ENCODE results near the gene MED27. TPM values are rescaled to one million over a fixed set of nuclear protein-coding genes. Genes with fewer than 3 reads are reported as not detected.

MED27 gene
- total and polyA plus RNA-seq, 2 of the 4 experiments (the other 2 are of a cell fraction), result 50.2 to 63.4 TPM

DNA sequence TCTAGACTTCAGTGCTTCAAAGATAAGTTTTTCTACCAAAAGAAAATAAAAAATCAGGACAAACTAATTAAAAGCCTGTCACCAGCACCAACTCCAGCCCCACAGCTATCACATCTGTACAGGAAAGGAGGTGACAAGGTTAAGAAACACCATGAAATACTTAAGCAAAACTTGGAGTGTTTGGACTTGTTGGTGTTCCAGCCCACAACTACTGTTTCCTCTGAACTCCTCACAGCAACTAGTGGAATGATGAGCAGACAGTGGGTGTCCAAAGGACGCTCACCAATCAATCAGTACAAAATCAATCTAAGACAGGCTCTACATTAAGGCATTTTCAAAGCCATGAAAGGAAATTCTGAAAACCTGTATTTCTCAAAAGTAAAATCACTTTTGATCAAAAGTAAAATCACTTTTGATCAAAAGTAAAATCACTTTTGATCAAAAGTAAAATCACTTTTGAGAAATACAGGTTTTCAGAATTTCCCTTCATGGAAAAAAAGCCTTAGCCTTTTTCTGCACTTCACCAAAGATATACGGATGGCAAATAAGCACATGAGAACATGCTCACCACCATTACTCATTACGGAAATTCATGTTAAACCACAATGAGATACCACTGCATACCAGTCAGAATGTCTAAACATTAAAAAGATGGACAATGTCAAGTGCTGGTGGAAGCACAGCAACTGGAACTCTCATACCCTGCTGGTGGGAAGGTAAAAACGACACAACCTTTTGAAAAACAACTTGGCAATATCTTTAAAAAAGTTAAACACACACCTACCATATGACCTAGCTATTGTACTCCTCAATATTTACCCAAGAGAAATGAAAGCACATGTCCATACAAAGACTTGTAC is 79.7 kb downstream of the MED27 start:
- peak overlapping the region; percentile 71 for H3K23ac ChIP-seq (ENCODE audit: low read depth, low read length)
- peak overlapping the region; percentile 93; the same call in 1 of the 2 replicates for H3K18ac ChIP-seq (ENCODE audit: low read depth, low read length)
- peak overlapping the region in 1 of 2 experiments; percentile 94; a peak in 2 of 4 replicates for H4K8ac ChIP-seq (ENCODE audit: low read depth in 2 of 2, low read length in 2 of 2)
- ATAC-seq (ENCODE audit: low read depth), result peak; percentile 72
- H3K27me3 ChIP-seq (ENCODE audit: control insufficient read depth, insufficient read depth, low read length), result no peaks in the 10 kb centered on the region
- H2AK5ac ChIP-seq (ENCODE audit: low read depth, low read length), result peak overlapping the region; percentile 91
- no TSS peak for BruUV-seq (replicated peaks)
- peaks cover 49 to 74% of the 10 kb centered on the region in 2 experiments for H3K79me1 ChIP-seq (ENCODE audit: low read depth in 1 of 2, low read length in 2 of 2)
- H3K27ac ChIP-seq (ENCODE audit: insufficient read depth, low read length), result 0 out of 2 replicates have a peak overlapping the region, but pooled peaks have one; percentile 32
- H2AFZ ChIP-seq (replicated peaks; ENCODE audit: low read length, poor library complexity), result no peak overlapping the region
- no CpG with 5 or more reads among the region's 4 CpGs for WGBS, 2 experiments (ENCODE audit: extremely low coverage in 2 of 2, insufficient read length in 1 of 2)
- peak overlapping the region; percentile 91 for H4K91ac ChIP-seq (ENCODE audit: insufficient read depth, low read depth, low read length)
- no peak overlapping the region for H3K4me3 ChIP-seq (ENCODE audit: insufficient read depth, low read depth, low read length)
- H3K9me3 ChIP-seq (ENCODE audit: control insufficient read depth, insufficient read depth, low read length), result peaks cover 7% of the 10 kb centered on the region
- H2AK9ac ChIP-seq (replicated peaks; ENCODE audit: low read depth, low read length, poor library complexity), result peak overlapping the region; percentile 70
- H3K4ac ChIP-seq (ENCODE audit: low read depth, low read length), result peak overlapping the region; percentile 94
- peak overlapping the region; percentile 99 for H2BK20ac ChIP-seq (ENCODE audit: low read depth, low read length)
- H2BK120ac ChIP-seq (ENCODE audit: low read depth, low read length), result peak overlapping the region; percentile 98
- peaks cover 4% of the 10 kb centered on the region; the same call in 1 of the 2 replicates for H3K36me3 ChIP-seq (ENCODE audit: control insufficient read depth, insufficient read depth, low read length)
- dilution Hi-C loops (cut with HindIII; ENCODE audit: low sequenced_read_pairs, unreplicated experiment), result no loop called here
- intact Hi-C loops (cut with micrococcal nuclease), result no loop called here
- peak overlapping the region; percentile 69; the same call in 1 of the 2 replicates for H3K4me2 ChIP-seq (ENCODE audit: low read depth, low read length)
- H3K4me1 ChIP-seq (ENCODE audit: control insufficient read depth, insufficient read depth, low read length), result peaks cover 11% of the 10 kb centered on the region
- H2BK15ac ChIP-seq (ENCODE audit: low read depth, low read length), result peak overlapping the region; percentile 97; the same call in 2 of the 3 replicates
- H3K9ac ChIP-seq (ENCODE audit: low read depth, low read length), result no peak overlapping the region
- ChIA-PET POLR2A (ENCODE audit: unreplicated experiment) (no interaction called here), CTCF (interaction anchor here (0.6 kb wide), 1 partner anchor 1816 kb away, joined by 4 read pairs; no protein-coding TSS in a partner anchor)
- H3K56ac ChIP-seq (ENCODE audit: extremely low read depth, insufficient read depth, low read length), result 0 out of 2 replicates have a peak overlapping the region, but pooled peaks have one; percentile 22
- in situ Hi-C loops (cut with MboI; ENCODE audit: low sequenced_read_pairs), result no loop called here
- peaks cover 5% of the 10 kb centered on the region for H3K9me1 ChIP-seq (ENCODE audit: insufficient read depth, low read length)
- H4K20me1 ChIP-seq (ENCODE audit: insufficient read depth, low read length), result peaks cover 3% of the 10 kb centered on the region; the same call in 1 of the 2 replicates
- H4K5ac ChIP-seq (ENCODE audit: low read depth, low read length), result peak overlapping the region; percentile 93; the same call in 1 of the 2 replicates
- DNase-seq, result peak; percentile 91
- peak overlapping the region; percentile 95 for H3K14ac ChIP-seq (replicated peaks; ENCODE audit: low read depth, low read length)
- peak overlapping the region; percentile 90 for H2BK5ac ChIP-seq (ENCODE audit: low read depth, low read length, poor library complexity, severe bottlenecking)
- TF ChIP-seq CEBPB (IDR thresholded peaks at IDR 0.05; ENCODE audit: low read depth, low read length) (no peak), MAFK (IDR thresholded peaks at IDR 0.05; ENCODE audit: low read depth, low read length) (no peak), RCOR1 (IDR thresholded peaks at IDR 0.05; ENCODE audit: insufficient replicate concordance, low read length) (no peak), CHD1 (IDR thresholded peaks at IDR 0.05; ENCODE audit: low read depth, low read length) (no peak), MXI1 (IDR thresholded peaks at IDR 0.05; ENCODE audit: borderline replicate concordance, low read depth, low read length) (no peak), FOS (IDR thresholded peaks at IDR 0.05; ENCODE audit: low read depth, low read length) (peak; percentile 32), SMC3 (IDR thresholded peaks at IDR 0.05; ENCODE audit: low read depth, low read length) (0 out of 2 replicates have a peak, but pooled peaks have one; percentile 26), RFX5 (IDR thresholded peaks at IDR 0.05; ENCODE audit: low read depth, low read length) (no peak), MAZ (IDR thresholded peaks at IDR 0.05; ENCODE audit: borderline replicate concordance, low read depth, low read length) (no peak), BHLHE40 (IDR thresholded peaks at IDR 0.05; ENCODE audit: low read depth, low read length) (peak; percentile 39; the same call in 1 of the 2 replicates), NFE2L2 (IDR thresholded peaks at IDR 0.05; ENCODE audit: low read depth, low read length) (no peak), RAD21 (IDR thresholded peaks at IDR 0.05; ENCODE audit: low read length) (peak; percentile 39; the same call in 1 of the 2 replicates)
- TF ChIP-seq, protein P1, sequence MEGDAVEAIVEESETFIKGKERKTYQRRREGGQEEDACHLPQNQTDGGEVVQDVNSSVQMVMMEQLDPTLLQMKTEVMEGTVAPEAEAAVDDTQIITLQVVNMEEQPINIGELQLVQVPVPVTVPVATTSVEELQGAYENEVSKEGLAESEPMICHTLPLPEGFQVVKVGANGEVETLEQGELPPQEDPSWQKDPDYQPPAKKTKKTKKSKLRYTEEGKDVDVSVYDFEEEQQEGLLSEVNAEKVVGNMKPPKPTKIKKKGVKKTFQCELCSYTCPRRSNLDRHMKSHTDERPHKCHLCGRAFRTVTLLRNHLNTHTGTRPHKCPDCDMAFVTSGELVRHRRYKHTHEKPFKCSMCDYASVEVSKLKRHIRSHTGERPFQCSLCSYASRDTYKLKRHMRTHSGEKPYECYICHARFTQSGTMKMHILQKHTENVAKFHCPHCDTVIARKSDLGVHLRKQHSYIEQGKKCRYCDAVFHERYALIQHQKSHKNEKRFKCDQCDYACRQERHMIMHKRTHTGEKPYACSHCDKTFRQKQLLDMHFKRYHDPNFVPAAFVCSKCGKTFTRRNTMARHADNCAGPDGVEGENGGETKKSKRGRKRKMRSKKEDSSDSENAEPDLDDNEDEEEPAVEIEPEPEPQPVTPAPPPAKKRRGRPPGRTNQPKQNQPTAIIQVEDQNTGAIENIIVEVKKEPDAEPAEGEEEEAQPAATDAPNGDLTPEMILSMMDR (conservative IDR thresholded peaks at IDR 0.05; ENCODE audit: low read depth, low read length), result peak; percentile 37
- TF ChIP-seq, protein P2, sequence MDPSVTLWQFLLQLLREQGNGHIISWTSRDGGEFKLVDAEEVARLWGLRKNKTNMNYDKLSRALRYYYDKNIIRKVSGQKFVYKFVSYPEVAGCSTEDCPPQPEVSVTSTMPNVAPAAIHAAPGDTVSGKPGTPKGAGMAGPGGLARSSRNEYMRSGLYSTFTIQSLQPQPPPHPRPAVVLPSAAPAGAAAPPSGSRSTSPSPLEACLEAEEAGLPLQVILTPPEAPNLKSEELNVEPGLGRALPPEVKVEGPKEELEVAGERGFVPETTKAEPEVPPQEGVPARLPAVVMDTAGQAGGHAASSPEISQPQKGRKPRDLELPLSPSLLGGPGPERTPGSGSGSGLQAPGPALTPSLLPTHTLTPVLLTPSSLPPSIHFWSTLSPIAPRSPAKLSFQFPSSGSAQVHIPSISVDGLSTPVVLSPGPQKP (IDR thresholded peaks at IDR 0.05; ENCODE audit: borderline replicate concordance, low read depth, low read length), result no peak
